Activated B cell treated with CpG ODN at 0.5 μM for 24 hours (primary cell): ENCODE results near the gene ATP1B1. TPM values are rescaled to one million over a fixed set of nuclear protein-coding genes. Genes with fewer than 3 reads are reported as not detected.

ENCODE experiments used
- ATAC-seq: fragments of 200-7000 bp; cut with Tn5 transposase; one replicate; pipeline ENCODE4 v1.10.0; 2021; ENCODE audit warnings: low read depth, mild to moderate bottlenecking, moderate library complexity
- CTCF ChIA-PET: fragments of 350-600 bp; sonication (Branson Sonifier 250); formaldehyde crosslinking; loops from one replicate; lab custom pipeline; 2021; ENCODE audit warnings: antibody characterized with exemption; lab: Charles Lee
- POLR2A ChIA-PET: fragments of 350-600 bp; sonication (Branson Sonifier 250); formaldehyde crosslinking; loops from one replicate; lab custom pipeline; 2021; ENCODE audit warnings: antibody characterized with exemption; lab: Charles Lee
- DNase-seq: peaks from one replicate; pipeline ENCODE4 v3.0.0; 2022
- H3K27ac Mint-ChIP-seq: one replicate; pipeline ENCODE4 v1.8.0; 2020; ENCODE audit warnings: mixed read lengths
- H3K27me3 Mint-ChIP-seq: one replicate; pipeline ENCODE4 v1.8.0; 2021; ENCODE audit warnings: mixed read lengths
- H3K36me3 Mint-ChIP-seq: one replicate; pipeline ENCODE4 v1.8.0; 2021; ENCODE audit warnings: low read depth, mixed read lengths
- H3K4me1 Mint-ChIP-seq: one replicate; pipeline ENCODE4 v1.8.0; 2021; ENCODE audit warnings: mixed read lengths
- H3K4me3 Mint-ChIP-seq: one replicate; pipeline ENCODE4 v1.8.0; 2020; ENCODE audit warnings: mild to moderate bottlenecking, mixed read lengths
- H3K9me3 Mint-ChIP-seq: one replicate; pipeline ENCODE4 v1.8.0; 2020; ENCODE audit warnings: mixed read lengths
- intact Hi-C: fragments of 100-400 bp; cut with micrococcal nuclease; formaldehyde crosslinking; loops from one replicate; pipeline ENCODE4 v1.15.1; 2024
- total RNA-seq: library from RNA; stranded (reverse); gene quantifications from 2 replicates; pipeline ENCODE4 v1.2.3, GENCODE V29; 2022
- TF ChIP-seq, protein P1 (sequence below): fragments of 200-600 bp; IDR thresholded peaks from one replicate; pipeline ENCODE4 v1.8.0; 2022; ENCODE audit warnings: antibody characterized with exemption, mild to moderate bottlenecking

The ATP1B1 gene
- total RNA-seq, 1 donor from 2014 or later = 1.6 TPM

GRCh38 chr1:169146576-169147214 lies 40.2 kb downstream of the ATP1B1 start:
- H3K36me3 Mint-ChIP-seq = no peaks in the 10 kb centered on the region
- ATAC-seq = no peak

DNA sequence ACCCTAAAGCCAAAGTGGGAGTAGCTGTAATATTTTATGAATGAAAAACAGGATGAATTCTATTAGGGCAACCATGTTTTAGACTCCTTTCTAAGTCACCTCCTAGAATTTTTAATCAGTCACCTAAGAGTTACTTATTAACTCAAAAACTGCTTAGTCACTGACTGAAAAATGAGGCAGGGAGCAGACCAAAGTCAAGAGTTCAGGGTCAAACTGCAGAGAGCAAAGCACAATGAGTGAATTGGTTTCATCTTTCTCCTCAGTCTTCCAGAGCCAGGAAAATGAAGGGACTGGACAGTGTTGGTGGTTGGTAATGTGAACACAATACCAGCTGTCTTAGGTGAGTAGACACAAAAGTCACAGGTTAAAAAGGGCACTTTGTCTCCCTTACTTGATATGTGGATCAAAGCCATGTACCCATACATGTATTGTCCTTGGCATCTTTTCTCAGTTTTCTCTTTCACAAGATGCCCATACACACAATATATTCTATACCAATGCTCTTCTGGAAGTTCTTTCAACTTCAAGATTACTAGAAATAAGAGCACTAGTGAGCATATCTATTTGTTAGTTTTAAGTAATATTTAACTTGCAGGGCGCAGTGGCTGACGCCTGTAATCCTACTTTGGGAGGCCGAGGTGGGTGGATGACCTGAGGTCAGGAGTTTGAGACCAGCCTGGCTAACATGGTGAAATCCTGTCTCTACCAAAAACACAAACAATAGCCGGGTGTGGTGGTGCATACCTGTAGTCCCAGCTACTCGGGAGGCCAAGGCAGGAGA lies 42.2 kb downstream of the ATP1B1 start:
- intact Hi-C loops = no loop called here
- no peak overlapping the region for H3K4me3 Mint-ChIP-seq
- TF ChIP-seq, protein P1, sequence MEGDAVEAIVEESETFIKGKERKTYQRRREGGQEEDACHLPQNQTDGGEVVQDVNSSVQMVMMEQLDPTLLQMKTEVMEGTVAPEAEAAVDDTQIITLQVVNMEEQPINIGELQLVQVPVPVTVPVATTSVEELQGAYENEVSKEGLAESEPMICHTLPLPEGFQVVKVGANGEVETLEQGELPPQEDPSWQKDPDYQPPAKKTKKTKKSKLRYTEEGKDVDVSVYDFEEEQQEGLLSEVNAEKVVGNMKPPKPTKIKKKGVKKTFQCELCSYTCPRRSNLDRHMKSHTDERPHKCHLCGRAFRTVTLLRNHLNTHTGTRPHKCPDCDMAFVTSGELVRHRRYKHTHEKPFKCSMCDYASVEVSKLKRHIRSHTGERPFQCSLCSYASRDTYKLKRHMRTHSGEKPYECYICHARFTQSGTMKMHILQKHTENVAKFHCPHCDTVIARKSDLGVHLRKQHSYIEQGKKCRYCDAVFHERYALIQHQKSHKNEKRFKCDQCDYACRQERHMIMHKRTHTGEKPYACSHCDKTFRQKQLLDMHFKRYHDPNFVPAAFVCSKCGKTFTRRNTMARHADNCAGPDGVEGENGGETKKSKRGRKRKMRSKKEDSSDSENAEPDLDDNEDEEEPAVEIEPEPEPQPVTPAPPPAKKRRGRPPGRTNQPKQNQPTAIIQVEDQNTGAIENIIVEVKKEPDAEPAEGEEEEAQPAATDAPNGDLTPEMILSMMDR = no peak
- no peaks in the 10 kb centered on the region for H3K27me3 Mint-ChIP-seq
- ChIA-PET POLR2A (no interaction called here), CTCF (no interaction called here)
- ATAC-seq = no peak
- no peaks in the 10 kb centered on the region for H3K9me3 Mint-ChIP-seq
- DNase-seq = no peak
- no peak overlapping the region for H3K27ac Mint-ChIP-seq
- H3K36me3 Mint-ChIP-seq = no peaks in the 10 kb centered on the region
- no peaks in the 10 kb centered on the region for H3K4me1 Mint-ChIP-seq

More at GRCh38 chr1:169146576-169147214, 40.2 kb downstream of the ATP1B1 start:
- DNase-seq = no peak
- intact Hi-C loops = no loop called here
- TF ChIP-seq, protein P1 = no peak
- Mint-ChIP-seq H3K4me3 (no peak overlapping the region), H3K27me3 (no peaks in the 10 kb centered on the region), H3K4me1 (no peaks in the 10 kb centered on the region), H3K9me3 (no peaks in the 10 kb centered on the region), H3K27ac (no peak overlapping the region)
- ChIA-PET CTCF (no interaction called here), POLR2A (no interaction called here)

GRCh38 chr1:169149555-169150286 lies 43.2 kb downstream of the ATP1B1 start:
- no peaks in the 10 kb centered on the region for H3K27me3 Mint-ChIP-seq
- DNase-seq (no peak), ATAC-seq (no peak)
- intact Hi-C loops = no loop called here
- TF ChIP-seq, protein P1 = no peak
- H3K4me3 Mint-ChIP-seq = no peak overlapping the region
- H3K9me3 Mint-ChIP-seq = no peaks in the 10 kb centered on the region
- H3K36me3 Mint-ChIP-seq = no peaks in the 10 kb centered on the region
- no peaks in the 10 kb centered on the region for H3K4me1 Mint-ChIP-seq
- ChIA-PET POLR2A (no interaction called here), CTCF (interaction anchor here (1.1 kb wide), 1 partner anchor 15 kb away, joined by 3 read pairs; no protein-coding TSS in a partner anchor)
- H3K27ac Mint-ChIP-seq = no peak overlapping the region

GRCh38 chr1:169150641-169151337 lies 44.3 kb downstream of the ATP1B1 start:
- Mint-ChIP-seq H3K36me3 (no peaks in the 10 kb centered on the region), H3K4me3 (no peak overlapping the region), H3K27ac (no peak overlapping the region), H3K9me3 (no peaks in the 10 kb centered on the region), H3K27me3 (no peaks in the 10 kb centered on the region), H3K4me1 (no peaks in the 10 kb centered on the region)
- ChIA-PET POLR2A (no interaction called here), CTCF (interaction anchor here (1.1 kb wide), 1 partner anchor 14 kb away, joined by 3 read pairs; no protein-coding TSS in a partner anchor)
- DNase-seq (no peak), ATAC-seq (no peak)
- intact Hi-C loops = no loop called here
- TF ChIP-seq, protein P1 = no peak
